Esophagus muscularis mucosa (tissue), 4 donors: Measurements from ENCODE around the gene WTAP. TPM values are rescaled to one million over a fixed set of nuclear protein-coding genes. Genes with fewer than 3 reads are reported as not detected.
A peak's percentile ranks its signal among the peaks of the same experiment; 100 is the strongest.
"Not testable (repeated sequence)": the region's sequence is repeated elsewhere in the genome, so short reads cannot be mapped to it uniquely, and the experiment has no call there.

Experiments used
- DNase-seq: peaks from one replicate; pipeline ENCODE4 v3.0.0-alpha.2; 2017; ENCODE audit errors: extremely low spot score
- H3K27ac ChIP-seq, 4 donors: fragments of 200-600 bp; sonication (generic); replicated peaks in 1 of 4; 1 replicate in 3 of 4; 2 replicates in 1 of 4; pipeline ENCODE4 v1.5.1; 2016 to 2019; ENCODE audit warnings: mild to moderate bottlenecking in 1 of 4
- H3K27me3 ChIP-seq, 4 donors: fragments of 200-600 bp; sonication (generic); one replicate each; pipeline versions ENCODE4 v1.5.1 to v1.6.0; 2016 to 2019
- H3K36me3 ChIP-seq, 4 donors: fragments of 200-600 bp; sonication (generic); one replicate each; pipeline ENCODE4 v1.5.1; 2016 to 2019
- H3K4me1 ChIP-seq, 4 donors: fragments of 200-600 bp; sonication (generic); one replicate each; pipeline ENCODE4 v1.5.1; 2016 to 2019
- H3K4me3 ChIP-seq, 4 donors: fragments of 200-600 bp; sonication (generic); 1 replicate in 2 of 4; 2 replicates in 2 of 4; pipeline ENCODE4 v1.5.1; 2016 to 2019; ENCODE audit warnings: mild to moderate bottlenecking in 4 of 4, moderate library complexity in 1 of 4
- H3K9me3 ChIP-seq, 4 donors: fragments of 200-600 bp; sonication (generic); 1 replicate in 3 of 4; 2 replicates in 1 of 4; pipeline ENCODE4 v1.5.1; 2016 to 2019
- CTCF ChIP-seq, 3 experiments: fragments of 200-600 bp in 2 of 3; fragments of 450-650 bp in 1 of 3; sonication (generic) in 2 of 3; IDR thresholded peaks; one replicate each; pipeline ENCODE4 v1.5.1; 2017 to 2019; ENCODE audit warnings: antibody characterized with exemption in 3 of 3, mild to moderate bottlenecking in 2 of 3, moderate library complexity in 1 of 3
- EP300 ChIP-seq: sonication (generic); formaldehyde crosslinking; IDR thresholded peaks from one replicate; pipeline ENCODE4 v1.6.1; 2017; ENCODE audit warnings: antibody characterized with exemption
- POLR2A ChIP-seq: fragments of 450-650 bp; IDR thresholded peaks from one replicate; pipeline ENCODE4 v1.6.1; 2017; ENCODE audit warnings: antibody characterized with exemption, moderate library complexity, mild to moderate bottlenecking, low read depth
- POLR2AphosphoS5 ChIP-seq, 2 donors: sonication (generic); formaldehyde crosslinking; IDR thresholded peaks; one replicate each; pipeline ENCODE4 v1.6.1; 2017; ENCODE audit warnings: antibody characterized with exemption in 2 of 2
- WGBS: methylation state at CpG from one replicate; pipeline ENCODE4 v1.1.5; 2018; 5-methylcytosine and 5-hydroxymethylcytosine counted together
- intact Hi-C: fragments of 100-400 bp; cut with DNase I; formaldehyde crosslinking; loops from one replicate; pipeline ENCODE4 v1.15.1; 2023
- total RNA-seq, 4 donors: library from RNA; depleted of rRNA; stranded (reverse); fragments of >200 nt; gene quantifications; one replicate each; pipeline versions ENCODE4 v1.1.0 to v1.2.1, GENCODE V29; 2016

The WTAP gene
- total RNA-seq, 4 donors from 2014 or later: 62.7 to 96.9 (median 75.3) TPM

GRCh38 chr6:159716247-159717096, 10.8 kb upstream of the WTAP start:
- Histone ChIP-seq H3K36me3 (no peaks in the 10 kb centered on the region), H3K4me3 (peak overlapping the region in 3 of 4 donors; percentile 12 to 24 (median 20)), H3K4me1 (peaks cover 24 to 44% (median 37%) of the 10 kb centered on the region in 4 donors), H3K27ac (peak overlapping the region; percentile 76 to 87 (median 82)), H3K9me3 (no peaks in the 10 kb centered on the region), H3K27me3 (no peaks in the 10 kb centered on the region)
- TF ChIP-seq POLR2AphosphoS5 (IDR thresholded peaks at IDR 0.05) (peak; percentile 79 to 82), EP300 (peak; percentile 45), CTCF (IDR thresholded peaks at IDR 0.05) (no peak), POLR2A (no peak)
- intact Hi-C loops: no loop called here
- WGBS: 44% methylated on average over 5 of the region's 5 CpGs
- DNase-seq: peak; percentile 91

GRCh38 chr6:159718634-159719033, 8.7 kb upstream of the WTAP start:
- WGBS: 72% methylated on average over 3 of the region's 3 CpGs
- Histone ChIP-seq H3K36me3 (no peaks in the 10 kb centered on the region), H3K4me1 (peaks cover 24 to 44% (median 37%) of the 10 kb centered on the region in 4 donors), H3K9me3 (no peaks in the 10 kb centered on the region), H3K27me3 (no peaks in the 10 kb centered on the region), H3K4me3 (no peak overlapping the region), H3K27ac (no peak overlapping the region)
- no peak for TF ChIP-seq POLR2AphosphoS5 (IDR thresholded peaks at IDR 0.05)
- intact Hi-C loops: no loop called here
- DNase-seq: no peak

- DNase-seq: no peak
- 93% methylated on average over 7 of the region's 7 CpGs for WGBS
- H3K9me3 ChIP-seq: no peaks in the 10 kb centered on the region
- H3K4me1 ChIP-seq: peaks cover 24 to 42% (median 37%) of the 10 kb centered on the region in 4 donors
- no peak overlapping the region for H3K4me3 ChIP-seq
- no peak overlapping the region for H3K27ac ChIP-seq
- peaks cover 0 to under 1% (median 0%) of the 10 kb centered on the region in 4 donors for H3K36me3 ChIP-seq
- intact Hi-C loops: no loop called here
- H3K27me3 ChIP-seq: no peaks in the 10 kb centered on the region
- no peak for TF ChIP-seq POLR2A
- no peak for TF ChIP-seq EP300
- no peak for TF ChIP-seq CTCF (IDR thresholded peaks at IDR 0.05)
- TF ChIP-seq POLR2AphosphoS5 (IDR thresholded peaks at IDR 0.05): no peak
Measured at GRCh38 chr6:159719287-159719686, 8.0 kb upstream of the WTAP start.

GRCh38 chr6:159720708-159721107, 6.6 kb upstream of the WTAP start:
- Histone ChIP-seq H3K27ac (no peak overlapping the region), H3K4me3 (no peak overlapping the region), H3K4me1 (peaks cover 19 to 42% (median 32%) of the 10 kb centered on the region in 4 donors), H3K36me3 (peaks cover 0 to 4% (median 0%) of the 10 kb centered on the region in 4 donors), H3K9me3 (no peaks in the 10 kb centered on the region), H3K27me3 (no peaks in the 10 kb centered on the region)
- DNase-seq: no peak
- TF ChIP-seq EP300: no peak
- TF ChIP-seq CTCF (IDR thresholded peaks at IDR 0.05): peak; percentile 34 to 46 (median 34)
- no peak for TF ChIP-seq POLR2A
- TF ChIP-seq POLR2AphosphoS5 (IDR thresholded peaks at IDR 0.05): no peak
- intact Hi-C loops: no loop called here
- WGBS: 76% methylated on average over 7 of the region's 7 CpGs

GRCh38 chr6:159721981-159722380, 5.3 kb upstream of the WTAP start:
- intact Hi-C loops, DNase-seq, H3K36me3 ChIP-seq, H3K27ac ChIP-seq, H3K4me3 ChIP-seq, H3K9me3 ChIP-seq, H3K27me3 ChIP-seq: not testable (repeated sequence)
- peaks cover 13 to 39% (median 27%) of the 10 kb centered on the region in 4 donors for H3K4me1 ChIP-seq
- WGBS: 98% methylated on average over 3 of the region's 3 CpGs
